ENCODE measurements around the gene FMC1.
"Not testable (repeated sequence)": the region's sequence is repeated elsewhere in the genome, so short reads cannot be mapped to it uniquely, and the experiment has no call there.

Gene FMC1

DNA sequence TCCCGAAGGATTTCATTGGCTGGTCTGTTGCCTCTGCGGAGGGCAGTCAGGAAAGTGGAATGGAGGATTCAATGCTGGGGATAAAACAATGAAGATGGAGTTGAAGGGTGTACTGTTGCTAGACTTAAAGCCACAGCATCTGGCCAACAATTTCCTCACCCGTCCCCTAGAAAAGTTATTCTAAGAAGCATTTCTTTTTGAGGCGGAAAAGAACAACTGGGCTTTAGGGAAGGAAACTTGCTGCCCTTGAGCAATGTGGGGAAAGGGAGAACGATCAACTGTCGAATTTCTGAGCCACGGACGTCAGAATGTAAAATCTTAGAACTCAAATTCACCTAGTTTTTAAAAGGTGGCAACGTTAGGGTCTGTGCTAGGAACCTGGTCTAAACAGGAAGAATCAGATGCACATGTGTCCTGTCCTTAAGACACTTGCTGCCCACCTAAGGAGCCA lies 664 bp downstream of the FMC1 start:
- DNase-seq, result no peak

GRCh38 chr7:139345042-139345441 lies 3.9 kb downstream of the FMC1 start:
- no peak for DNase-seq

DNA sequence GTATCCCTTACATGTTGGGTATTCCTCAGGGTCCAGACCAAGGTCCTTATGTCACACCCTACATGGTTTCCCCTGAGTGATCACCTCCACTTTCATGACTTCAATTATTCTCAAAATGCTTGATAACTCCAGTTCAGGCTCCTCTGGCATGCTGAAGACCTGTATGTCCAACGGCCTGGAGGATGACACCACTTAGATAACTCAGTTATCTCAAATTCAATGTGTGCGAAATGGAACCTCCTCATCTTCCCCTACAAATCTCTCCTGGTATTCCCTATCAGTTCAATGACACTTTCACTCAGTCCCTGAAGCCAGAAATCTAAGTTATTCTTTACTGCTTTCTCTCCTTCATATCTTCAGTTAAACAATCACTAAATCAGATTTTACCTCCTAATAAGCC lies 9.9 kb downstream of the FMC1 start:
- DNase-seq, result no peak

DNA sequence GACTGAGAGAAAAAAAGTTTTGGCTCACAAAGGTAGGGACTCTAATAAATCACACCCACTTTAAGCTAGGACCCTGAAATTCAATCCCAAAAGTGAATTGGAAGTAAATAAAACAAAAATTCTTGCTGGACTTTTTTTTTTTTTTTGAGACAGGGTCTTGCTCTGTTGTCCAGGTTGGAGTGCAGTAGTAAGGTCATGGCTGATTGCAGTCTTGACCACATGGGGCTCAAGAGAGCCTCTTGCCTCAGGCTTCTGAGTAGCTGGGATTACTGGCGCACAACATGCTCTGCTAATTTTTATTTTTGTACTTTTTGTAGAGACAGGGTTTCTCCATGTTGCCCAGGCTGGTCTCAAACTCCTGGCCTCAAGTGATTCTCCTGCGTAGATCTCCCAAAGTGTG lies 13.6 kb downstream of the FMC1 start:
- no peak for DNase-seq

GRCh38 chr7:139355320-139355719 lies 14.2 kb downstream of the FMC1 start:
- no peak for DNase-seq

GRCh38 chr7:139357729-139358506 lies 16.8 kb downstream of the FMC1 start:
- not testable (repeated sequence) for DNase-seq

DNA sequence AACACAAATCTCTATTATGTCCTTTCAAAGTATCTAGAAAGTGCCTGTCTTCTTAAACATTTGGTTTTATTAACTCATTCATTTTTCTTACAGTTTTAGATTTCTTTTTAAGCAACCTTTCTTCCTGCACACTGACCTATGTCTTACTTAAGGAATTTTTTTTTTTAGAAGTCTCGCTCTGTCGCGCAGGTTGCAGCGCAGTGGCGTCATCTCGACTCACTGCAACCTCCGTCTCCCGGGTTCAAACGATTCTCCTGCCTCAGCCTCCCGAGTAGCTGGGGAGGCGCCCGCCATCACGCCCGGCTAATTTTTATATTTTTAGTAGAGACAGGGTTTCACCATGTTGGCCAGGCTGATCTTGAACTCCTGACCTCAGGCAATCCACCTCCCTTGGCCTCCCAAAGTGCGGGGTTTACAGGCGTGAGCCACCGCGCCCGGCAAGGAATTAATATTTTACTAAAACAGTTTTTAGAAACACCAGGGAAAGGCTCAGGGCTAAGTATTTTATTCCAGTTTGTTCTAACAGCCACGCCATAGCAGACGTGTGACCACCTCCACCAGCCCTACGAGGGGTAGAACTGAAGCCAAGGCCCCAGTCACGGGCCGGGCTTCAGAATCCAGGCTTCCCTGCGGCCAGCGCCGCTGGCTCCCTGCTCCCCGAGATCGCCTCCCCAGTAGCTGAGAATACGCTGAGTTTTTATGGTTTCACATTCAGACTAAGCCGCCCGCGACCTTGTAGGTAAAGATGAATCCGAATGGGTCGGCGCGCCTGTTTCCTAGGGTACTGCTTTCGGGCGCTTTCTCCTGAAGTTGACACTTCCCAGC lies 17.6 kb downstream of the FMC1 start:
- DNase-seq, result peak; percentile 59

DNA sequence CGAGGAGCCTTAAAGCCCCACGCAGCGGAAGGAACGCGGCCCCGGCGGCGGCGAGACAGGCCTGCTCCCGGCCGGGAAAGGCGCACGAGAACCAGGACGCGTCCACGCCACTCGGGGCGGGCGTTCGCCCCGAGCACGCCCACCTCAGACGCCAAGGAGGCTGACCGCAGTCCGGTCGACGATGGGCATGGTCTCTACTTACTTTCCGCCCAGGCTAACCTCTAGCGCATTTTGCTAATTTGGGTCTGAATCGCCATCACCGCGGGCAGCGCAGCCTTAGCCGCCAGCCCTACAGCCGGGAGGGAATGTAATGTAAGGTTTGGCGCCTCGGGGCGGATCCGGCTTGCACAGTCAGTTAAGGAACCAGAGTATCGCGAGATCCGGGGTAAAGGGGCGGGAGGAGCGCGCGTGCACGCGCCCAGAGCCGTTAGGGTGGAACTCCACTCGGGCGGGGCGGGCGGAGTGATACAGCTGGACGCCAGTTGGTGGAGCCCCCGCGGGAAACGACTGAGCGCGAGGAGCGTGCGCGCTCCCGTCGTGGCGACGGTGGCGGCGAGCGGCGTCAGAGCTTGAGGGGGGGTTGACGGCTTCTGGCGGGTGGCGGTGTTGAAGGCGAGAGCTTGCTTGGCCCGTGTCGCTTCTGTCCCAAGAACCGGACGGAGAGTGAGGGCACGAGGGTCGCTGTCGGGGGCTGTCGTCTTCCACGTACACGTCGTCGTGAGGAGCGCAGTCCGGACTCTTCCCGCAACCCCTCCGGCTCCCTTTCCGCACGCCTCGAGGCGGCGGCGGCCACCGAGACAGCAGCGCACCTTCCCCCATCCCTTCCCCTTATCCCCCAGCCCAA lies 18.5 kb downstream of the FMC1 start, which contains the start of gene LUC7L2:
Gene LUC7L2, plus strand, starts transcription at position 529 of the 844 bp plus-strand sequence. CDS start 368 bp downstream, outside the sequence.
- peak; percentile 99 for DNase-seq

DNA sequence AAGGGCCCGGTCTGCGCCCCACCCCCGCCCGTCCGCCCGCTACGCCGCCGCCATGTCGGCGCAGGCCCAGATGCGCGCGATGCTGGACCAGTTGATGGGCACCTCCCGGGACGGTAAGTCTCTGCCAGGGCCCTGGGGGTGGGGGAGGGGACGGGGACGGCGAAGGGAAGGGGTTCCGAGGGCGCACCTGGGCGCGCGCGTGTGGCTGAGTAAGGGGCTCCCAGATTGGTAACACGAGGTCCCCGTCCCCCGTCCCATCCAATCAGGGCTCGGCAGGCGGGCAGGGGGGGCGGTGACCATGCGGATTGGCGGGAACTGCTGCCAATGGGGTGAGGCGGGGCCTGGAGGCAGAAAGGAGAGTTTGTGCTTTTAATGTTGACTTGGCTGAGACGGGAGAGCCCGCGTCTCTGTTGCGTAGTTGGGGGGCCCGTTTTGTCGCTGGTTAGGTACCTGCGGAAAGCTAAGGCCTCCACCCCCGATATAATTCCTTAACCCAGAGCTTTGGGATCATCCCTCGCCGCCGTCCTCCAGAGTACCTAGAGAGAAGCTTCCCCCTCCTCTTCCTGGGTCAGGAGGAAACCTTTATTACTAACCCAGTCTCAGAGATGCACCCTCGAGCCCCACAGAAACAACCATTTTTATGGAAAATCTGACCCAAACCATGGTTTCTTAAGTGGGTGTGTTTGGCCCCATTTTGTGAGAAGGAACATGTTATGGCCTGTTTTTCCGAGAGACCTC lies 19.2 kb downstream of the FMC1 start:
- peak; percentile 98 for DNase-seq

GRCh38 chr7:139360948-139361307 lies 19.8 kb downstream of the FMC1 start:
- DNase-seq, result no peak

DNA sequence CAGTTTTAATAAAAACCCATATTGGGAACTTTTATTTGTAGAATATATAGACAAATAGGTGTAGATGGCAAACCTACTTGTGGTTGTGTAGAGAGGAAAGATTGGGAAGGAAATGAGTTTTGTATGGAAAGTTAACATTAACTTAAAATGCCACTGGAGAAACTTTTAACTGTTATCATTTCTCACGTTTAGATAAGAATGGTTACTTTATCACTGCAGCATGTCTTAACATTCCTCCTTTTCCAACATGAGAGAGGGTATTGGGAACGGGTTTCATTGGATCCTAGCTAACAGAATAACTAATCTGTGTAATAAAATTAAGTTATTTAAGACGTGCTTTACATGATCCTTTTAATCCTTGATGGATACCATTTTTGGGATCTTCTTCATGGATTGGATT lies 20.4 kb downstream of the FMC1 start:
- DNase-seq, result no peak

DNA sequence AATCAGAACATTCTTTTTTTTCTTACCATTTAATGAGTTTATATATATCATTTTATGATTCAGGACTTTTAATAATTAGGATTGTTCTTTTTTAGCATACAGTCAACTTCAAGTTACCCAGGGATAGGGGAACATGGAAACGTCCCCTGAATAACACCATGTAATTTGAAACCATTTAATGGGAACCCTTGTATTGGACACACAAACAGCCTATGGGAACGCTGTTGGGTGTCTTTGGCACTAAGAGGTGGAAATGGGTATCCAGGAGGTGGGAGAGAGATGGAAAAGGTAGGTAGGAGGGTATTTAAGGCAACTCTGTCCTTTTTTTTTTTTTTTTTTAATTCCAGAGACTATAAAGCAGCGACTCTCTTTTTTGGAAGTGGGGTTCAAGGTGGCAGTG lies 21.2 kb downstream of the FMC1 start:
- DNase-seq, result no peak

GRCh38 chr7:139362981-139363380 lies 21.8 kb downstream of the FMC1 start:
- no peak for DNase-seq

GRCh38 chr7:139365336-139365735 lies 24.2 kb downstream of the FMC1 start:
- no peak for DNase-seq

DNA sequence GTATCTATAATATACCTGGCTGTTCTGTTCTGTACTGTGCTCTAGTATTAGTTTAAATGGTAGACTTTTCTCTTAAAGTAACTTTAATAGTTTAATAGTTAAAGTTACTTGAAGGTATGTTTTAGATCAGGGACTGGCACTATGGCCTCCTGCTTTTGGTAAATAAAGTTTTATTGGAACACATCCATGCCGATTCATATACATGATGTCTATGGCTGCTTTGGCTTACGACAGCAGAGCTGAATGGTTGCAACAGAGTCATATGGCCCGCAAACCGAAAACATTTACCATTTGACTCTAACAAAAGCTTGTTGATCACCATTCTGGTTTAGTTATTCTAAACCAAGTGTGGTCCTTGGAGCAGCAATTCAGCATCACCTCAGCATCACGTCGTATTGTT lies 25.3 kb downstream of the FMC1 start:
- DNase-seq, result no peak

GRCh38 chr7:139367438-139368155 lies 26.5 kb downstream of the FMC1 start:
- no peak for DNase-seq

DNA sequence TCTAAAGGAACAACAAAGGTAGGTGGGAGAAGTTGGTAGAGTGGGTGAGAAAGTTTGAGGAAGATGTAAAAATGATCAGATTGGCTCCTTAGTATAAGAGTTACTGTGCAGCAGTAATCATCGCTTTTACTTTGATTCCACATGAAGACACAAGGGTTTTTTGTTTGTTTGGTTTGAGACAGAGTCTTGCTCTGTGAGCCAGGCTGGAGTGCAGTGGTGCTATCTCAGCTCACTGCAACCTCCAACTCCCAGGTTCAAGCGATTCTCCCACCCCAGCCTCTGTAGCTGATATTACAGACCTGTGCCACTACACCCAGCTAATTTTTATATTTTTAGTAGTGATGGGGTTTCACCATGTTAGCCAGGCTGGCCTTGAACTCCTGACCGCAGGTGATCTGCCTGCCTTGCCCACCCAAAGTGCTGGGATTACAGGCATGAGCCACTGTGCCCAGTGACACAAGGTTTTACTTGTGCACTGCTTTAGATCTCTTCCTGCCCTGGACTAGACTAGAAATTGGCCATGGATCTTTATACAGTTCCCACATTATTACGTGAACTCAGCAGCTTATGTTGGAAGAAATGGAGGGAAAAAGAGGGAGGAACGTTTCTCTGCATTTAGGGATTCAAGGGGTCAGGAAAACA lies 29.3 kb downstream of the FMC1 start:
- no peak for DNase-seq

DNA sequence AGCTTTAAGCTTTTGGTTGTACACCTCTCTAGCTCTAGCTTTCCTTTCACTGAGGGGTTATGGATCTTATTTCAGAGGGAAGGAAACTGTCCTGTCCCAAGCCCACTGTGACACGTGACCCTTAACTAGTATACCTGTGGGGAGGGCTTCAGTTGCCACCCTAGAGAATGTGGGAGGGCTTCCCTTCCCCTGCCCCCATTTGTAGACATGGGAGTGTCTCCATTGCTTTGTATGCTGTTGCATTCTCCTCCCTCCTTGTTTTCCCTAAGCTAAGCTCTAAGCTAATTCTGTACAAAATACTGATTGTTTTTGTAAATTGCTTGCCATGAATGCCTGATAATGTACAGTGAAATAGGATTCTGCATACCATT lies 29.8 kb downstream of the FMC1 start:
- DNase-seq, result no peak

DNA sequence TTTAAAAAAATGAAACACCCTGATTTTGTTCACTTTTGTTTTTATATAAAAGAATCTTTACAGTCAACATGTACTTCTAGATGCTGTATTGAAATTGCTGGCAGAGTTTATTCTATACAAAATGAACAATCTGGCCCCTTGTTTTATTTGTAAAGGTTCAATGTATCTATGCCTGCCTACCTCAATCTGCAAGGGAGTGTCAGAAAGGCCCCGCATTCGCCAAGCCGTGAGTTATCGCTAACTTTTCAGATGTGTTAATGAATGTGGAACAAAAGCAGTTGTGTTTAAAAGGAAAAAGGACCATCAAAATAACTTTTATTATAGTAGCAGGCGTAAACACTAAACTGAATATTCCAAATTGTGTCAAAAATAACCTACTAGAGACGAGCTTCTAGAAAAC lies 33.1 kb downstream of the FMC1 start:
- no peak for DNase-seq

- no peak for DNase-seq
These were observed 41.3 kb downstream of the FMC1 start for GRCh38 chr7:139382439-139382838.

DNA sequence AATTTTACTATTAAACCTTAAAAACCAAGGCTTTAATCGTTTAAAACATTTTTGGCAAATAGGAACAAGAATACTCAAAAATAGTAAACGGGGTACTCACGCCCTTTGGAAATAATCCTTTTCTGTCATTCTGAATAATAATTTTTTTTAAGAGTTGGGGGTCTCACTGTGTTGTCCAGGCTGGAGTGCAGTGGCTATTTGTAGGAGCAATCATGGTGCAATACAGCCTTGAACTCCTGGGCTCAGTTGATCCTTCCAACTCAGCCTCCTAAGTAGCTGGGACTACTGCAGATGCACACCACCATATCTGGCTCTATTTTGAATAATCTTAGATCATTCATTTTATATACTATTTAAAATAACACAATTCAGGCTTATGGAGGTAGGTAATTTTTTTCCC lies 43.5 kb downstream of the FMC1 start:
- no peak for DNase-seq
